A673 (cell line): Measurements from ENCODE around the gene NPR2. TPM values are rescaled to one million over a fixed set of nuclear protein-coding genes. Genes with fewer than 3 reads are reported as not detected.

Source experiments
- BruUV-seq: library from RNA; stranded (reverse); fragments of 400-500 nt; replicated peaks from 2 replicates; lab custom pipeline; 2021; lab: Mats Ljungman, UMichigan
- CTCF ChIA-PET: fragments of 300-600 bp; sonication (Branson Sonifier 250); formaldehyde crosslinking; loops from one replicate; lab custom pipeline; 2022; ENCODE audit warnings: antibody characterized with exemption; lab: Charles Lee
- POLR2A ChIA-PET: fragments of 300-600 bp; sonication (Branson Sonifier 250); formaldehyde crosslinking; loops from one replicate; lab custom pipeline; 2022; ENCODE audit warnings: antibody characterized with exemption; ENCODE audit not compliant: low non-redundant PET; lab: Charles Lee
- DNase-seq: peaks from one replicate; pipeline ENCODE4 v3.0.0-alpha.2; 2015; ENCODE audit warnings: low spot score
- H3K27ac ChIP-seq: fragments of 200-600 bp; sonication (generic); 2 replicates; pipeline ENCODE4 v1.5.1; 2016; ENCODE audit warnings: mixed run types, low read depth, mild to moderate bottlenecking, mixed read lengths, antibody characterized with exemption, low read length; ENCODE audit not compliant: poor library complexity, severe bottlenecking
- H3K27me3 ChIP-seq: fragments of 200-600 bp; sonication (generic); replicated peaks from 2 replicates; pipeline ENCODE4 v1.6.1; 2017; ENCODE audit warnings: mixed run types, low read depth, mild to moderate bottlenecking, mixed read lengths, antibody characterized with exemption, low read length; ENCODE audit not compliant: insufficient read depth, poor library complexity
- H3K36me3 ChIP-seq: fragments of 200-600 bp; sonication (generic); 2 replicates; pipeline ENCODE4 v1.6.1; 2016; ENCODE audit warnings: mixed run types, mild to moderate bottlenecking, mixed read lengths, antibody characterized with exemption, low read length; ENCODE audit not compliant: insufficient read depth, poor library complexity, severe bottlenecking
- H3K4me1 ChIP-seq: fragments of 200-600 bp; sonication (generic); 2 replicates; pipeline ENCODE4 v1.6.1; 2017; ENCODE audit warnings: mixed run types, mild to moderate bottlenecking, mixed read lengths, antibody characterized with exemption, low read length; ENCODE audit not compliant: insufficient read depth, poor library complexity, severe bottlenecking
- H3K4me3 ChIP-seq: fragments of 200-600 bp; sonication (generic); 2 replicates; pipeline ENCODE4 v1.5.1; 2016; ENCODE audit warnings: low read depth, mixed run types, mild to moderate bottlenecking, mixed read lengths, low read length; ENCODE audit not compliant: poor library complexity, severe bottlenecking
- H3K9me3 ChIP-seq: fragments of 200-600 bp; sonication (generic); 2 replicates; pipeline ENCODE4 v1.6.1; 2016; ENCODE audit warnings: mixed run types, low read depth, mild to moderate bottlenecking, mixed read lengths, antibody characterized with exemption, low read length; ENCODE audit not compliant: poor library complexity, severe bottlenecking
- EZH2 ChIP-seq: fragments of 200-600 bp; sonication (generic); IDR thresholded peaks from 2 replicates; pipeline ENCODE4 v1.6.1; 2017; ENCODE audit warnings: borderline replicate concordance, low read depth, mild to moderate bottlenecking, mixed read lengths, antibody characterized with exemption, low read length; ENCODE audit not compliant: poor library complexity, severe bottlenecking
- intact Hi-C: fragments of 100-400 bp; cut with micrococcal nuclease; formaldehyde crosslinking; loops from one replicate; pipeline ENCODE4 v1.10.0; 2022; ENCODE audit not compliant: unreplicated experiment
- total RNA-seq: library from RNA; stranded (reverse); gene quantifications from 2 replicates; pipeline ENCODE4 v1.2.3, GENCODE V29; 2021
- TF ChIP-seq, protein P1 (sequence below): fragments of 300-800, 200-600 bp; sonication (generic); conservative IDR thresholded peaks from 2 replicates; pipeline ENCODE4 v1.5.1; 2017; ENCODE audit warnings: low read depth, mild to moderate bottlenecking, antibody characterized with exemption, low read length, moderate library complexity, mixed read lengths

The NPR2 gene
- total RNA-seq, 1 experiment from 2014 or later: 9.1 TPM

DNA sequence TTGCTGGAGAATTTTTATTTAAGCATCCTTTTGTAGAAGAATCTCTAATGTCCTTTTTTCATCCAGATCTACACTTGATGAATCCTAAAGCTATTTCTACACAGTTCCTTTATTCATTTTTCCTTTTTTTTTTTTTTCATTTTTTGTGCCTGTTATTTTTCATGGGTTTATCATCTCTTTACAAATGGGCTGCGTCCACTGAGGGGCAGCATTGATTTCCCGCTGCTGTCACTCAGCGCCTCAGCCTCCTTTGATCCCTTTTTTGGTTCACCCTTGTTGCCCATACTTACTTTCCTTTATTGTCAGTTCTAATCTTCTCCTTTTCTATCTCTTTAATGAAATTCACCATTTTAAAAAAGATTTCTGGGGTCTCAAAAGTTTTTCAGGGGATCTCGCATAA is 31.6 kb upstream of the NPR2 start:
- no TSS peak for BruUV-seq
- no peaks in the 10 kb centered on the region for H3K27me3 ChIP-seq
- no peaks in the 10 kb centered on the region for H3K9me3 ChIP-seq
- H3K36me3 ChIP-seq: no peaks in the 10 kb centered on the region
- intact Hi-C loops: loop anchor here (5.0 kb wide), 2 partner anchors 33 to 53 kb away; partner anchors contain the start of genes NPR2 and SPAG8
- no peak for DNase-seq
- ChIA-PET CTCF (no interaction called here), POLR2A (interaction anchor here (0.6 to 0.7 kb wide), 2 partner anchors 45 to 68 kb away, joined by 7 to 16 read pairs; no protein-coding TSS in a partner anchor)
- H3K4me1 ChIP-seq: peaks cover 13% of the 10 kb centered on the region
- H3K4me3 ChIP-seq: no peak overlapping the region
- no peak overlapping the region for H3K27ac ChIP-seq
- TF ChIP-seq, protein P1, sequence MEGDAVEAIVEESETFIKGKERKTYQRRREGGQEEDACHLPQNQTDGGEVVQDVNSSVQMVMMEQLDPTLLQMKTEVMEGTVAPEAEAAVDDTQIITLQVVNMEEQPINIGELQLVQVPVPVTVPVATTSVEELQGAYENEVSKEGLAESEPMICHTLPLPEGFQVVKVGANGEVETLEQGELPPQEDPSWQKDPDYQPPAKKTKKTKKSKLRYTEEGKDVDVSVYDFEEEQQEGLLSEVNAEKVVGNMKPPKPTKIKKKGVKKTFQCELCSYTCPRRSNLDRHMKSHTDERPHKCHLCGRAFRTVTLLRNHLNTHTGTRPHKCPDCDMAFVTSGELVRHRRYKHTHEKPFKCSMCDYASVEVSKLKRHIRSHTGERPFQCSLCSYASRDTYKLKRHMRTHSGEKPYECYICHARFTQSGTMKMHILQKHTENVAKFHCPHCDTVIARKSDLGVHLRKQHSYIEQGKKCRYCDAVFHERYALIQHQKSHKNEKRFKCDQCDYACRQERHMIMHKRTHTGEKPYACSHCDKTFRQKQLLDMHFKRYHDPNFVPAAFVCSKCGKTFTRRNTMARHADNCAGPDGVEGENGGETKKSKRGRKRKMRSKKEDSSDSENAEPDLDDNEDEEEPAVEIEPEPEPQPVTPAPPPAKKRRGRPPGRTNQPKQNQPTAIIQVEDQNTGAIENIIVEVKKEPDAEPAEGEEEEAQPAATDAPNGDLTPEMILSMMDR: no peak
- no peak for TF ChIP-seq EZH2

DNA sequence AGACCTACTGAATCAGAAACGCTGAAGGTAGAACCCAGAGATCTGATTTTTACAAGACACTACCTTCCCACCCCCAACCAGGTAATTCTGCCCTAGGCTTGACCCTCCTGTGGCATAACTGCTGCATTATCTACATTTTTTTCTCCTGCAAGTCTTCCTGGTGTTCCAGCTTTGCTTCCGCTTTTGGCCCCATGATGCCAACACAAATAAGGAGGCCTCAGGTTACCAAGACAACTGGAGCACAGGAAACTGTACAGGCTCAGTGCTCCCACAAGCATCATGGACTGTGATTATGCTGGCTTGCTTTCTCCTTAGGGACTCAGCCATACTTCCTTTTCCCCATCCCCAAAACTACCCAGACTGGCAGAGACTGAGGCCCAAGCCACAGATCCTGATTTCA is 30.7 kb upstream of the NPR2 start:
- no peak for TF ChIP-seq EZH2
- TF ChIP-seq, protein P1: no peak
- Histone ChIP-seq H3K9me3 (no peaks in the 10 kb centered on the region), H3K4me1 (peaks cover 13% of the 10 kb centered on the region), H3K27me3 (no peaks in the 10 kb centered on the region), H3K4me3 (no peak overlapping the region), H3K36me3 (no peaks in the 10 kb centered on the region), H3K27ac (no peak overlapping the region)
- DNase-seq: no peak
- CTCF ChIA-PET: no interaction called here
- no TSS peak for BruUV-seq
- POLR2A ChIA-PET: no interaction called here
- intact Hi-C loops: no loop called here

DNA sequence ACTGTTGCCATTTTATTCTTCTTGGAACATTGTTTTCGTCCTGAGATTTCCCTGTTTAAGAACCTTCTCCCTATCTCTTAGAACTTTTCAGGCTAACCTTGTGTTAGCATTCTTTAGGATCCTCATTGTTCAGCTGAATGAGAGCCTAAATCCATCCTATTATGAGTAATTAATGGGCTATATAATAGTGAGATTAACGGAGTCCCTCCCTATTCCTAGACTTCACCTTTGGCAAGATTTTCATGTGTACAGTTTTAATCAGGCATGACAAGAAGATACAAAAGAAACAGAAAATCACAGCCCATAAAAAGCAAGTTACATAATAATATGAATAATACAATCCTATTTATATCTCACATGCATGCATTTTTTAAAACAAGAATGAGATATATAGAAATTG is 28.2 kb upstream of the NPR2 start:
- CTCF ChIA-PET: no interaction called here

More for the DNA sequence above, 28.2 kb upstream of the NPR2 start:
- POLR2A ChIA-PET: interaction anchor here (0.6 to 0.7 kb wide), 2 partner anchors 15 to 27 kb away, joined by 3 to 8 read pairs; no protein-coding TSS in a partner anchor
- Histone ChIP-seq H3K4me1 (peaks cover 5% of the 10 kb centered on the region), H3K36me3 (no peaks in the 10 kb centered on the region), H3K27me3 (no peaks in the 10 kb centered on the region), H3K9me3 (no peaks in the 10 kb centered on the region), H3K4me3 (no peak overlapping the region), H3K27ac (no peak overlapping the region)
- TF ChIP-seq, protein P1: no peak
- no peak for TF ChIP-seq EZH2
- intact Hi-C loops: no loop called here
- DNase-seq: no peak
- BruUV-seq: no TSS peak
